HG03159 (cell line): ENCODE data around the gene CDKAL1.
"Not testable (repeated sequence)": the region's sequence is repeated elsewhere in the genome, so short reads cannot be mapped to it uniquely, and the experiment has no call there.

Experiments
- ATAC-seq: cut with Tn5 transposase; IDR thresholded peaks from one replicate; pipeline ENCODE4 v1.9.1; 2021; ENCODE audit warnings: mild to moderate bottlenecking, moderate library complexity; ENCODE audit not compliant: unreplicated experiment

Gene CDKAL1

GRCh38 chr6:21186479-21187055, 652.3 kb downstream of the CDKAL1 start:
- no peak for ATAC-seq

GRCh38 chr6:21187485-21187884, 653.2 kb downstream of the CDKAL1 start:
- ATAC-seq = no peak

GRCh38 chr6:21188505-21189223, 654.4 kb downstream of the CDKAL1 start:
- no peak for ATAC-seq

- ATAC-seq = no peak
These were observed 655.5 kb downstream of the CDKAL1 start for GRCh38 chr6:21189759-21190158.

- ATAC-seq = no peak
These were observed 656.4 kb downstream of the CDKAL1 start for GRCh38 chr6:21190701-21191100.

- ATAC-seq = no peak
These were observed 659.7 kb downstream of the CDKAL1 start for GRCh38 chr6:21193790-21194475.

- not testable (repeated sequence) for ATAC-seq
These were observed 661.0 kb downstream of the CDKAL1 start for GRCh38 chr6:21195301-21195700.

- ATAC-seq = no peak
These were observed 663.9 kb downstream of the CDKAL1 start for GRCh38 chr6:21198032-21198640.

- no peak for ATAC-seq
These were observed 665.0 kb downstream of the CDKAL1 start for GRCh38 chr6:21199262-21199661.

- ATAC-seq = no peak
These were observed 666.0 kb downstream of the CDKAL1 start for GRCh38 chr6:21200134-21200870.

GRCh38 chr6:21201187-21201586, 666.9 kb downstream of the CDKAL1 start:
- no peak for ATAC-seq

GRCh38 chr6:21201637-21202350, 667.5 kb downstream of the CDKAL1 start:
- ATAC-seq = no peak

- no peak for ATAC-seq
These were observed 668.3 kb downstream of the CDKAL1 start for GRCh38 chr6:21202521-21202920.

- no peak for ATAC-seq
These were observed 670.7 kb downstream of the CDKAL1 start for GRCh38 chr6:21204951-21205350.

GRCh38 chr6:21208081-21208795, 674.0 kb downstream of the CDKAL1 start:
- peak; percentile 45 for ATAC-seq

- ATAC-seq = no peak
These were observed 674.5 kb downstream of the CDKAL1 start for GRCh38 chr6:21208796-21209186.

- peak; percentile 58 for ATAC-seq
These were observed 679.2 kb downstream of the CDKAL1 start for GRCh38 chr6:21213492-21213891.

- ATAC-seq = no peak
These were observed 680.6 kb downstream of the CDKAL1 start for GRCh38 chr6:21214738-21215448.

GRCh38 chr6:21219241-21219640, 685.0 kb downstream of the CDKAL1 start:
- ATAC-seq = no peak
